ENCODE data around the gene PARD3B.

The PARD3B gene

GRCh38 chr2:204771721-204772120, 226.4 kb downstream of the PARD3B start:
- no peak overlapping the region for H3K4me3 ChIP-seq (ENCODE audit: low read depth, low read length)
- no peak for TF ChIP-seq CTCF (IDR thresholded peaks at IDR 0.05; ENCODE audit: control insufficient read depth, extremely low read depth, insufficient read depth)
- no peak for DNase-seq (ENCODE audit: low read depth)

- H3K4me3 ChIP-seq (ENCODE audit: low read depth, low read length), result peak overlapping the region; percentile 25; the same call in 1 of the 2 replicates
- TF ChIP-seq CTCF (IDR thresholded peaks at IDR 0.05; ENCODE audit: control insufficient read depth, extremely low read depth, insufficient read depth), result no peak
- no peak for DNase-seq (ENCODE audit: low read depth)
Measured at GRCh38 chr2:204772546-204772945, 227.3 kb downstream of the PARD3B start.

- no peak for DNase-seq (ENCODE audit: low read depth)
- no peak overlapping the region for H3K4me3 ChIP-seq (ENCODE audit: low read depth, low read length)
- TF ChIP-seq CTCF (IDR thresholded peaks at IDR 0.05; ENCODE audit: control insufficient read depth, extremely low read depth, insufficient read depth), result no peak
Measured at GRCh38 chr2:204775766-204776165, 230.5 kb downstream of the PARD3B start.

GRCh38 chr2:204776781-204777559, 231.7 kb downstream of the PARD3B start:
- H3K4me3 ChIP-seq (ENCODE audit: low read depth, low read length), result no peak overlapping the region
- TF ChIP-seq CTCF (IDR thresholded peaks at IDR 0.05; ENCODE audit: control insufficient read depth, extremely low read depth, insufficient read depth), result no peak
- DNase-seq (ENCODE audit: low read depth), result no peak

GRCh38 chr2:204779771-204780170, 234.5 kb downstream of the PARD3B start:
- DNase-seq (ENCODE audit: low read depth), result no peak
- no peak for TF ChIP-seq CTCF (IDR thresholded peaks at IDR 0.05; ENCODE audit: control insufficient read depth, extremely low read depth, insufficient read depth)
- H3K4me3 ChIP-seq (ENCODE audit: low read depth, low read length), result no peak overlapping the region

- no peak overlapping the region for H3K4me3 ChIP-seq (ENCODE audit: low read depth, low read length)
- no peak for TF ChIP-seq CTCF (IDR thresholded peaks at IDR 0.05; ENCODE audit: control insufficient read depth, extremely low read depth, insufficient read depth)
- DNase-seq (ENCODE audit: low read depth), result no peak
Measured at GRCh38 chr2:204781941-204782340, 236.7 kb downstream of the PARD3B start.

GRCh38 chr2:204790076-204790475, 244.8 kb downstream of the PARD3B start:
- no peak for DNase-seq (ENCODE audit: low read depth)
- H3K4me3 ChIP-seq (ENCODE audit: low read depth, low read length), result no peak overlapping the region
- no peak for TF ChIP-seq CTCF (IDR thresholded peaks at IDR 0.05; ENCODE audit: control insufficient read depth, extremely low read depth, insufficient read depth)
